ENCODE results near the gene MMS22L. TPM values are rescaled to one million over a fixed set of nuclear protein-coding genes. Genes with fewer than 3 reads are reported as not detected.
A peak's percentile ranks its signal among the peaks of the same experiment; 100 is the strongest.

MMS22L gene
- total and polyA plus RNA-seq, 10 of the 15 experiments (the other 5 are each of a cell fraction or from before 2014, with no cell fraction given): 5.0 to 33.9 (median 18.7) TPM

GRCh38 chr6:97100696-97101095, 182.3 kb downstream of the MMS22L start (continued):
- TF ChIP-seq CHD1 (IDR thresholded peaks at IDR 0.05; ENCODE audit: low read depth, low read length) (no peak), CHD2 (IDR thresholded peaks at IDR 0.05; ENCODE audit: borderline replicate concordance, low read depth, low read length) (no peak)

- Histone ChIP-seq H2AFZ (ENCODE audit: control insufficient read depth, low read depth, low read length) (peak overlapping the region; percentile 28; the same call in 1 of the 2 replicates), H3K27ac (ENCODE audit: control insufficient read depth, insufficient read depth) (no peak overlapping the region), H4K20me1 (ENCODE audit: control insufficient read depth, insufficient read depth) (no peaks in the 10 kb centered on the region), H3K4me3 (no peak overlapping the region), H3K27me3 (replicated peaks in 1 of 2; ENCODE audit: control insufficient read depth in 2 of 2, insufficient read depth in 2 of 2, low read length in 1 of 2) (no peaks in the 10 kb centered on the region; a peak in 1 of 4 replicates), H3K36me3 (ENCODE audit: control insufficient read depth in 2 of 2, insufficient read depth in 2 of 2, low read length in 1 of 2) (no peaks in the 10 kb centered on the region), H3K9me3 (replicated peaks; ENCODE audit: control insufficient read depth, insufficient read depth, low read length) (no peaks in the 10 kb centered on the region), H3K4me2 (ENCODE audit: control insufficient read depth, insufficient read depth) (no peak overlapping the region), H3K79me2 (ENCODE audit: control insufficient read depth, insufficient read depth, low read length) (no peaks in the 10 kb centered on the region), H3K9ac (ENCODE audit: control insufficient read depth, insufficient read depth, low read length) (no peak overlapping the region), H3K4me1 (ENCODE audit: control insufficient read depth, insufficient read depth, low read length) (no peaks in the 10 kb centered on the region)
- WGBS (ENCODE audit: insufficient coverage, insufficient replicate concordance, low lambda C conversion rate, missing lambda C conversion rate): 60% methylated on average over 14 of the region's 14 CpGs
- TF ChIP-seq CHD1 (IDR thresholded peaks at IDR 0.05; ENCODE audit: low read depth, low read length) (no peak), PKNOX1 (IDR thresholded peaks at IDR 0.05) (peak; percentile 65)
- ChIA-PET CTCF (interaction anchor here (0.9 to 2.3 kb wide), 2 partner anchors 14 to 20 kb away, joined by 3 to 5 read pairs; no protein-coding TSS in a partner anchor), RAD21 (ENCODE audit: unreplicated experiment) (interaction anchor here (1.0 kb wide), 1 partner anchor 89 kb away, joined by 3 read pairs; no protein-coding TSS in a partner anchor), POLR2A (no interaction called here), SMC1A (ENCODE audit: uncharacterized antibody, unreplicated experiment) (interaction anchor here (1.0 kb wide), 1 partner anchor 38 kb away, joined by 3 read pairs; no protein-coding TSS in a partner anchor)
- in situ Hi-C loops (cut with MboI): no loop called here
- DNase-seq (ENCODE audit: low read depth, low spot score): no peak
- ATAC-seq: peak; percentile 36; the same call in 1 of the 3 replicates
- intact Hi-C loops (cut with micrococcal nuclease; ENCODE audit: unreplicated experiment): no loop called here
- BruUV-seq (replicated peaks): no TSS peak
- FAIRE-seq: no peak
These were observed 185.7 kb downstream of the MMS22L start for GRCh38 chr6:97097068-97098047.
